Glutamatergic neuron (in vitro differentiated cells): ENCODE measurements around the gene OR52K1. TPM values are rescaled to one million over a fixed set of nuclear protein-coding genes. Genes with fewer than 3 reads are reported as not detected.

ENCODE experiments used
- DNase-seq: peaks from one replicate; pipeline ENCODE4 v3.0.0; 2022
- H3K27ac Mint-ChIP-seq: one replicate; pipeline ENCODE4 v1.8.0; 2020; ENCODE audit warnings: mild to moderate bottlenecking, mixed read lengths, inconsistent platforms; ENCODE audit not compliant: unreplicated experiment
- H3K27me3 Mint-ChIP-seq: one replicate; pipeline ENCODE4 v1.8.0; 2020; ENCODE audit warnings: mild to moderate bottlenecking, moderate library complexity, mixed read lengths, inconsistent platforms; ENCODE audit not compliant: unreplicated experiment
- H3K36me3 Mint-ChIP-seq: one replicate; pipeline ENCODE4 v1.8.0; 2020; ENCODE audit warnings: mild to moderate bottlenecking, mixed read lengths, inconsistent platforms; ENCODE audit not compliant: unreplicated experiment
- H3K4me1 Mint-ChIP-seq: one replicate; pipeline ENCODE4 v1.8.0; 2020; ENCODE audit warnings: mild to moderate bottlenecking, low read depth, mixed read lengths, inconsistent platforms; ENCODE audit not compliant: unreplicated experiment
- H3K4me3 Mint-ChIP-seq: one replicate; pipeline ENCODE4 v1.8.0; 2020; ENCODE audit warnings: mild to moderate bottlenecking, mixed read lengths, inconsistent platforms; ENCODE audit not compliant: unreplicated experiment
- H3K9me3 Mint-ChIP-seq: one replicate; pipeline ENCODE4 v1.8.0; 2020; ENCODE audit warnings: mild to moderate bottlenecking, moderate library complexity, mixed read lengths, inconsistent platforms; ENCODE audit not compliant: unreplicated experiment
- long read RNA-seq: library from polyadenylated mRNA; unstranded; transcript quantifications from one replicate; pipeline ENCODE4 v2.0.0, GENCODE V29; 2020; ENCODE audit not compliant: unreplicated experiment
- total RNA-seq: library from RNA; stranded (reverse); fragmentation: NEBNext Ultra II Directional; extraction: Animal tissue kit (Norgen Biotek cat#: 25700); gene quantifications from one replicate; pipeline ENCODE4 v1.2.1, GENCODE V29; 2021; ENCODE audit not compliant: unreplicated experiment
- TF ChIP-seq, protein P1 (sequence below): fragments of 200-600 bp; sonication (generic); IDR thresholded peaks from one replicate; pipeline ENCODE4 v1.5.0; 2021; ENCODE audit not compliant: partially characterized antibody, unreplicated experiment

The OR52K1 gene
- total RNA-seq: not detected
- long read RNA-seq: 0 reads

DNA sequence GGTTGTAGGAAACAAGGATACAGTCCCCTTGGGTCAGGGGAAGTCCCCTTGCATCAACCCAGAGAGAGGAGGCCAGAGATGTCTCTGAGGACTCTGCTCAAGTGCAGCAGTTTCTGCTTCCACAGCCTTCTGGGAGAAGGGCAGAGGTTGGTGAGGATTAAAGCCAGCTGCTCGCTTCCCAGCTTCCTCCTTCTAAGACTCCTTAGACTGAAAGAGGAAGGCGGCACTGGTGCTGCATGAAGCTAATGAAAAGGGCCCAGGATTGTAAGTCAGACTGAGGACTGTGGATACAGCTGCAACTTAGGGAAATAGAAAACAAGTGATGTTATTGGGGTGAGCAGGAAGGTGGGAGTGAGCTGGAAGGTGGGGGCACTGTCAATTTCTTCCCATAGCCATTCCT, at the start of gene OR52K1:
Gene OR52K1, plus strand, starts transcription at position 202 of the 400 bp plus-strand sequence. CDS start 6,255 bp downstream, outside the sequence.
- no peak within 1 kb of the TSS for H3K27ac Mint-ChIP-seq
- TF ChIP-seq, protein P1, sequence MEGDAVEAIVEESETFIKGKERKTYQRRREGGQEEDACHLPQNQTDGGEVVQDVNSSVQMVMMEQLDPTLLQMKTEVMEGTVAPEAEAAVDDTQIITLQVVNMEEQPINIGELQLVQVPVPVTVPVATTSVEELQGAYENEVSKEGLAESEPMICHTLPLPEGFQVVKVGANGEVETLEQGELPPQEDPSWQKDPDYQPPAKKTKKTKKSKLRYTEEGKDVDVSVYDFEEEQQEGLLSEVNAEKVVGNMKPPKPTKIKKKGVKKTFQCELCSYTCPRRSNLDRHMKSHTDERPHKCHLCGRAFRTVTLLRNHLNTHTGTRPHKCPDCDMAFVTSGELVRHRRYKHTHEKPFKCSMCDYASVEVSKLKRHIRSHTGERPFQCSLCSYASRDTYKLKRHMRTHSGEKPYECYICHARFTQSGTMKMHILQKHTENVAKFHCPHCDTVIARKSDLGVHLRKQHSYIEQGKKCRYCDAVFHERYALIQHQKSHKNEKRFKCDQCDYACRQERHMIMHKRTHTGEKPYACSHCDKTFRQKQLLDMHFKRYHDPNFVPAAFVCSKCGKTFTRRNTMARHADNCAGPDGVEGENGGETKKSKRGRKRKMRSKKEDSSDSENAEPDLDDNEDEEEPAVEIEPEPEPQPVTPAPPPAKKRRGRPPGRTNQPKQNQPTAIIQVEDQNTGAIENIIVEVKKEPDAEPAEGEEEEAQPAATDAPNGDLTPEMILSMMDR: no peak
- H3K9me3 Mint-ChIP-seq: no peaks in the 10 kb centered on the region
- H3K4me1 Mint-ChIP-seq: no peaks in the 10 kb centered on the region
- DNase-seq: no peak
- H3K36me3 Mint-ChIP-seq: no peaks in the 10 kb centered on the region
- no peaks in the 10 kb centered on the region for H3K27me3 Mint-ChIP-seq
- no peak within 1 kb of the TSS for H3K4me3 Mint-ChIP-seq

DNA sequence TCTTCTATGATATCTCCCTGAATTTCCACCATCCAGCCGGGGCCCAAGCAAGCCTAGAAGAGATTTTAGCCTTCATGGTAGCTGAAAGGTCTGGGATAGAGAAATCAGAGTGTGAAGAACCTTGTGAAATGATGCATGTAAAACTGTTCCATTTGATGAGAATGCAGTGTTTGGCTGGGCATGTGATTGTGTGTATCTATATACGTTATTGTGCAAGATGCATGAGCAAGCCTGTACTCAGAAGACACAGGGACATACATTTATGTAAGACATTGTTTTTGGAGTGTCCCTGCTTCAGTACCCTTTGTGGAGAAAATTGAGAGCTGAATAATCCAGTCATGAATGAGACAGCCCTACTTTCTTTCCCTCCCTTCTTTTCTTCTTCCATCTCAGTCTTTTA, 48.6 kb upstream of the OR52K1 start:
- Mint-ChIP-seq H3K9me3 (peaks cover 2% of the 10 kb centered on the region), H3K4me3 (no peak overlapping the region), H3K4me1 (no peaks in the 10 kb centered on the region), H3K27ac (no peak overlapping the region), H3K36me3 (peaks cover under 1% of the 10 kb centered on the region), H3K27me3 (no peaks in the 10 kb centered on the region)
- no peak for DNase-seq
- TF ChIP-seq, protein P1: no peak

DNA sequence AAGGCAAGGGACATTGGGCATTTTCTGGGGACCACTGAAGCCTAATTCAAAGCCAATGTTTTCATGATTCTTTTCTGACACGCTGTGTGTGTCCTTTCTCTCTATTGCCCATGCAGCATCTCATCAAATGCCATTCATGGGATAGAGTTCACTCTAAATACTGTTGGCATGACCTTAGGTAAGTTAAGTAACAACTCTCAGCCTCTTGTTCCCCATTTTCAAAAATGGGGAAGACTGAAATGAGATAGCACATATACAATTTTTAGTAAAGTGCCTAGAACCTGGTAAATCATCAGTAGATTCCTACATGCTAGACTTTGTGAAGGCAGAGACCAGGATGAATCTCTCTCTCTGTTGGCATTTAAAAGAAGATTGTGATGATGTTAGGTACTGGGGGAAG, 46.0 kb upstream of the OR52K1 start:
- TF ChIP-seq, protein P1: no peak
- Mint-ChIP-seq H3K27me3 (no peaks in the 10 kb centered on the region), H3K27ac (no peak overlapping the region), H3K4me3 (no peak overlapping the region), H3K9me3 (peaks cover 2% of the 10 kb centered on the region), H3K36me3 (peaks cover 4% of the 10 kb centered on the region), H3K4me1 (no peaks in the 10 kb centered on the region)
- no peak for DNase-seq

DNA sequence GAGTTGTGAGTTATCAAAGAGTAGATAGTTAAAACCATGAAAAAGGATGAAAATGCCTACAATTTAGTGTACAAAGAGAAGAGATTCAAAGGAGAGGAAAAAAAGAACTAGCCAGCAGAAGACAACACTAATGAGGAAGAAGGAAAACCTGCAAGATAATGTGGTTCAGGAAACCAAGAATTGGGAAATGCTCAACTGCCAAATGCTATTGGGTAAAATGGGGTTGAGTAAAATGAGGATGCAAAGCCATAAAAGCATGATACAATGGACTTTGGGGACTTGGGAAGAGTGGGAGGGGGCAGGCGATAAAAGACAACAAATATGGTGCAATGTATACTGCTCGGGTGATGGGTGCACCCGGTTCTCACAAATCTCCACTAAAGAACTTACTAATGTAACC, 40.9 kb upstream of the OR52K1 start:
- H3K4me3 Mint-ChIP-seq: no peak overlapping the region
- H3K36me3 Mint-ChIP-seq: peaks cover 4% of the 10 kb centered on the region
- no peak overlapping the region for H3K27ac Mint-ChIP-seq
- TF ChIP-seq, protein P1: no peak
- no peaks in the 10 kb centered on the region for H3K27me3 Mint-ChIP-seq
- H3K9me3 Mint-ChIP-seq: no peaks in the 10 kb centered on the region
- H3K4me1 Mint-ChIP-seq: no peaks in the 10 kb centered on the region
- no peak for DNase-seq

DNA sequence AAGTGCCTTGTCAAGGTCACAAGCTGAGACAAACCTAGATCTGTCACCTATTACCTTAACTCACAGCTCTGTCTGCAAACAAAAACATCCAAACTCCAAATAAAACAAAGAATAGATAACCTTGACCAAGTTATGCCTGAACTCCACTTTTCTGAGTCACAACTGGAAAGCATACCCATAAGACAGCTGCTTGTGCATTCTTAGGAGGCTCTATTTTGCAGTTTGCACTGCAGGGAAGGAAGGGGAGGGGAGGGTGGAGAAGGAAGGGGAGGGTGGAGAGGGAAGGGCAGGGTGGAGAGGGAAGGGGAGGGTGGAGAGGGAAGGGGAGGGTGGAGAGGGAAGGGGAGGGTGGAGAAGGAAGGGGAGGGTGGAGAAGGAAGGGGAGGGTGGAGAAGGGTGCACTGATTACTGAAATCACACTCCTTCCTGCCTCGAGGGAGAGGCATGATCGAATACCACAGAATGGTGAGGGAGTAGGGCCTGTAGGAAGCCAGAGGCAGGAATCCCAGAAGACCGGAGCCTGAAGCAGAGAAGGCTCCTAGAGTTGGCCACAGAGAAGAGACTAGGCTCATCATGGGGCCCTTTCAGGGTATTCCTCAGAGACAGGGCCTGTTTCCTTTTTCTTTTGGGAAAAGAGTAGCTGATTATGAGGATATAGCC, 39.1 kb upstream of the OR52K1 start:
- DNase-seq: no peak
- Mint-ChIP-seq H3K27me3 (no peaks in the 10 kb centered on the region), H3K9me3 (no peaks in the 10 kb centered on the region), H3K36me3 (peaks cover 4% of the 10 kb centered on the region), H3K4me1 (no peaks in the 10 kb centered on the region), H3K27ac (no peak overlapping the region), H3K4me3 (no peak overlapping the region)
- TF ChIP-seq, protein P1: no peak
